OCI-LY1 (cell line): Measurements from ENCODE around the gene TNS1.

Experiments
- CTCF ChIP-seq: fragments of 200-600 bp; sonication (generic), shearing (Covaris generic); IDR thresholded peaks from 2 replicates; pipeline ENCODE4 v1.5.1; 2017; ENCODE audit warnings: mild to moderate bottlenecking, antibody characterized with exemption, low read length, moderate library complexity, mixed read lengths
- EZH2 ChIP-seq: fragments of 200-600 bp; sonication (generic), shearing (Covaris generic); IDR thresholded peaks from 2 replicates; pipeline ENCODE4 v1.8.0; 2017; ENCODE audit warnings: borderline replicate concordance, mixed run types, mild to moderate bottlenecking, antibody characterized with exemption, low read length, moderate library complexity, mixed read lengths

- TF ChIP-seq EZH2 (no peak), CTCF (no peak)
These were observed 69.2 kb downstream of the TNS1 start for GRCh38 chr2:217933617-217933993.
